NCI-H446 (cell line): ENCODE results near the gene SIX6.
"Not testable (repeated sequence)": the region's sequence is repeated elsewhere in the genome, so short reads cannot be mapped to it uniquely, and the experiment has no call there.

ENCODE experiments used
- DNase-seq, 2 experiments: peaks; one replicate each; lab custom pipeline; 2025; lab: John Stamatoyannopoulos, UW

The SIX6 gene

GRCh38 chr14:60508707-60509437 is at the start of gene SIX6:
SIX6 (plus strand) TSS chr14:60509146; CDS start chr14:60509399, 253 bp downstream.
- no peak for DNase-seq

GRCh38 chr14:60480248-60480647 is 28.7 kb upstream of the SIX6 start:
- DNase-seq: not testable (repeated sequence)

GRCh38 chr14:60482743-60483142 is 26.2 kb upstream of the SIX6 start:
- DNase-seq: no peak

GRCh38 chr14:60485057-60485597 is 23.8 kb upstream of the SIX6 start:
- no peak for DNase-seq

GRCh38 chr14:60485598-60486251 is 23.2 kb upstream of the SIX6 start, which contains the start of gene C14orf39:
C14orf39 (minus strand) TSS chr14:60486063; CDS start chr14:60485078, 985 bp downstream.
- no peak for DNase-seq

- DNase-seq: no peak
Measured at GRCh38 chr14:60487211-60487610, 21.7 kb upstream of the SIX6 start.

- peak in 1 of 2 experiments; percentile 7 for DNase-seq
Measured at GRCh38 chr14:60488175-60488574, 20.8 kb upstream of the SIX6 start.

- DNase-seq: no peak
Measured at GRCh38 chr14:60490270-60490669, 18.7 kb upstream of the SIX6 start.

- DNase-seq: no peak
Measured at GRCh38 chr14:60495946-60496345, 13.0 kb upstream of the SIX6 start.

- no peak for DNase-seq
Measured at GRCh38 chr14:60502541-60502940, 6.4 kb upstream of the SIX6 start.

GRCh38 chr14:60505448-60505847 is 3.5 kb upstream of the SIX6 start:
- DNase-seq: no peak

GRCh38 chr14:60506010-60506409 is 2.9 kb upstream of the SIX6 start:
- DNase-seq: no peak

- DNase-seq: no peak
Measured at GRCh38 chr14:60506462-60506984, 2.4 kb upstream of the SIX6 start.

- no peak for DNase-seq
Measured at GRCh38 chr14:60506985-60507829, 1.7 kb upstream of the SIX6 start.

GRCh38 chr14:60508363-60508706 is 611 bp upstream of the SIX6 start:
- DNase-seq: no peak

- DNase-seq: no peak
Measured at GRCh38 chr14:60509438-60510253, 700 bp downstream of the SIX6 start.

GRCh38 chr14:60510254-60510950 is 1.5 kb downstream of the SIX6 start:
- DNase-seq: no peak

GRCh38 chr14:60510951-60511599 is 2.1 kb downstream of the SIX6 start:
- no peak for DNase-seq

GRCh38 chr14:60512126-60512525 is 3.2 kb downstream of the SIX6 start:
- no peak for DNase-seq

GRCh38 chr14:60512973-60513571 is 4.1 kb downstream of the SIX6 start:
- DNase-seq: no peak
